ENCODE data around the gene CER1. TPM values are rescaled to one million over a fixed set of nuclear protein-coding genes. Genes with fewer than 3 reads are reported as not detected.

Gene CER1
- total and polyA plus RNA-seq, 9 of the 15 experiments (the other 6 are each of a cell fraction or from before 2014, with no cell fraction given) = not detected

DNA sequence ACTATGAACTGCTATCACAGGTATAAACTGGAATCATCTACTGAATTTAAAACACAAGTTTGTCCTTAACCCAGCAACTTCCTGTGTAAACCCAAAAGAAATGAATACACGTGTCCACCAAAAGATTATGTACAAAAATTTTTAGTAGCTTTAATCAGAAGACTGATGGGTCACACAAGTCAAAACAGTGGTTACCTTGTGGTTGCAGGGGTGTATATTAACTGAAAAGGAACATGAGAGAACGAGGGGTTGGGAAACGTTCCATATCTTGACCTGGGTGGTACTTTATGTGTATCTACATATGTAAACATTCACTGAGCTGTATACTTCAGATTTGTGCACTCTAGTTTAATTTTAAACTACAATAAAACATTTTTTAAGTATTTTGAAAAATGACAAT is 47.9 kb downstream of the CER1 start:
- DNase-seq (ENCODE audit: extremely low read depth in 1 of 4, low spot score in 3 of 4) = no peak
- no peak overlapping the region for H3K9ac ChIP-seq (ENCODE audit: insufficient read depth in 1 of 2, low read depth in 2 of 2, low read length in 2 of 2)
- POLR2A ChIA-PET = no interaction called here
- no peaks in the 10 kb centered on the region for H3K4me1 ChIP-seq (replicated peaks in 1 of 2; ENCODE audit: control insufficient read depth in 2 of 2, insufficient read depth in 2 of 2, low read length in 2 of 2)
- H3K9me1 ChIP-seq (ENCODE audit: control insufficient read depth, insufficient read depth, low read length) = no peaks in the 10 kb centered on the region
- no TSS peak for BruUV-seq (replicated peaks)
- no peak overlapping the region for H3K4me2 ChIP-seq (ENCODE audit: insufficient read depth, low read length)
- in situ Hi-C loops (cut with MboI) = loop anchor here (25.0 kb wide), 1 partner anchor 463 kb away; no protein-coding TSS in a partner anchor
- TF ChIP-seq CBX5 (IDR thresholded peaks at IDR 0.05; ENCODE audit: borderline replicate concordance, low read depth) (no peak), FUS (optimal IDR thresholded peaks at IDR 0.05; ENCODE audit: low read depth, low read length) (no peak), SIN3B (IDR thresholded peaks at IDR 0.05; ENCODE audit: low read depth) (no peak), FOXM1 (IDR thresholded peaks at IDR 0.05; ENCODE audit: low read depth) (no peak), FOXM1 (CRISPR knock-in tag; IDR thresholded peaks at IDR 0.05; ENCODE audit: low read depth) (no peak), ZNF282 (CRISPR knock-in tag; IDR thresholded peaks at IDR 0.05) (no peak), NBN (IDR thresholded peaks at IDR 0.05; ENCODE audit: low read depth) (no peak), MBD2 (IDR thresholded peaks at IDR 0.05; ENCODE audit: borderline replicate concordance, low read depth) (no peak), OTX1 (CRISPR knock-in tag; IDR thresholded peaks at IDR 0.05) (no peak), ZNF584 (CRISPR knock-in tag; IDR thresholded peaks at IDR 0.05; ENCODE audit: low read depth) (no peak), PTBP1 (IDR thresholded peaks at IDR 0.05; ENCODE audit: low read depth, low read length) (no peak), EP300 (IDR thresholded peaks at IDR 0.05; ENCODE audit: low read length) (no peak)
- TF ChIP-seq, protein P1, sequence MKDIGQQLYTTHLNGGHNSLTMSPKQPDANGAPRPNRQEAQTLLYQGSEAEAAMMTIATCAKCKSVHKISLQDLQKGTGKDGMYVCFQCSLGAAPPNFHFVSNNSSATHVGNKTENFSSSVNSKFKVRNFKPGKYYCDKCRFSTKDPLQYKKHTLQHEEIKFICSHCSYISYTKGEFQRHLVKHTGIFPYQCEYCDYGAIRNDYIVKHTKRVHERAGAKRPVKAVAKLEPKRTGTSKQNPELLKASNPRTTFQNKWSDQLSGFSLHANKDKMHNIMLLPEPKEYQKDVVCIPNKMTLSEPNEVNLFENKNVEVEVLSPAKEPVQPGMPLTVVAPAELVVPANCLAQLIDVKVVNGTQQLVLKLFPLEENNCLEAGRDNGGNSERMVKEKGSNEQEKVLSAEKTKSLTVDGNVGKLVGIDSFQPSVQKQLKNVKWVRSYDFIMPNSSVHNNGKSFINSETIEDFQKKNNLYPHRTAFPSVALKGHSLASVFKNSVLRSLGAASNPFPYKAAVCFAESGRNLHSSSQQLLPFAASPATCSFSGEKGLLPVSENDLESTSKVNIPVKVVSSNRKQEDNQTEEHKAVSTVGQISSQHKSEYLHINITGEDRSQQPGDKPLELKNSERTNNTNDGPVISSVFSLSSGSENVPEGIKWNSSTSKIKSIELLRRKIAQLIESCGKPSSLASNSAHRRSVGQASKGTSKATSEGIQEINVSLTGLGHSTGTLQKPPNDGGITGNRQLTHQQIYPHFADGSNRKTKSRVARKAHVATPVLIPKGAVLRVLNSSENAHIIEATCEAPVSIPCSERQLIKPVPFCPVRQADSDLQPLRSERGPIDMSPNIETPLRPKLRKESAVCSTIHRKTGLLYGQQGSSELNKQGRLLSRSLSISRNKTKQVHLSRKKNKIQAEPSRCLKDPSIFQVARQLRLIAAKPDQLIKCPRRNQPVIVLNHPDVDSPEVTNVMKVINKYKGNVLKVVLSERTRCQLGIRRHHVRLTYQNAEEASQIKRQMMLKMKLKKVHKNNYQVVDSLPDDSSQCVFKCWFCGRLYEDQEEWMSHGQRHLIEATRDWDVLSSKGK (CRISPR knock-in tag; IDR thresholded peaks at IDR 0.05) = no peak
- TF ChIP-seq, protein P2, sequence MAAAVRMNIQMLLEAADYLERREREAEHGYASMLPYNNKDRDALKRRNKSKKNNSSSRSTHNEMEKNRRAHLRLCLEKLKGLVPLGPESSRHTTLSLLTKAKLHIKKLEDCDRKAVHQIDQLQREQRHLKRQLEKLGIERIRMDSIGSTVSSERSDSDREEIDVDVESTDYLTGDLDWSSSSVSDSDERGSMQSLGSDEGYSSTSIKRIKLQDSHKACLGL (CRISPR knock-in tag; IDR thresholded peaks at IDR 0.05; ENCODE audit: borderline replicate concordance, poor library complexity, severe bottlenecking) = no peak
- TF ChIP-seq, protein P3, sequence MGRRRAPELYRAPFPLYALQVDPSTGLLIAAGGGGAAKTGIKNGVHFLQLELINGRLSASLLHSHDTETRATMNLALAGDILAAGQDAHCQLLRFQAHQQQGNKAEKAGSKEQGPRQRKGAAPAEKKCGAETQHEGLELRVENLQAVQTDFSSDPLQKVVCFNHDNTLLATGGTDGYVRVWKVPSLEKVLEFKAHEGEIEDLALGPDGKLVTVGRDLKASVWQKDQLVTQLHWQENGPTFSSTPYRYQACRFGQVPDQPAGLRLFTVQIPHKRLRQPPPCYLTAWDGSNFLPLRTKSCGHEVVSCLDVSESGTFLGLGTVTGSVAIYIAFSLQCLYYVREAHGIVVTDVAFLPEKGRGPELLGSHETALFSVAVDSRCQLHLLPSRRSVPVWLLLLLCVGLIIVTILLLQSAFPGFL (CRISPR knock-in tag; IDR thresholded peaks at IDR 0.05) = no peak
- H3K4me3 ChIP-seq = no peak overlapping the region
- no peaks in the 10 kb centered on the region for H3K36me3 ChIP-seq (ENCODE audit: control insufficient read depth, insufficient read depth, low read length)
- H3K27me3 ChIP-seq (ENCODE audit: control insufficient read depth in 2 of 2, insufficient read depth in 2 of 2, low read length in 2 of 2) = no peaks in the 10 kb centered on the region
- WGBS (ENCODE audit: insufficient coverage, low coverage, missing lambda C conversion rate) = 8% methylated on average over 3 of the region's 3 CpGs
- no peak overlapping the region for H3K27ac ChIP-seq (ENCODE audit: extremely low read depth, low read depth, low read length)
- H3K9me3 ChIP-seq (replicated peaks; ENCODE audit: control insufficient read depth, insufficient read depth, low read depth, low read length) = no peaks in the 10 kb centered on the region
- H3K79me2 ChIP-seq (ENCODE audit: control insufficient read depth, insufficient read depth, low read length) = no peaks in the 10 kb centered on the region
- FAIRE-seq = no peak
- intact Hi-C loops (cut with micrococcal nuclease) = no loop called here
- CTCF ChIA-PET (ENCODE audit: low intra/inter-chr PET ratio) = no interaction called here
- H2AFZ ChIP-seq (ENCODE audit: low read depth, low read length) = no peak overlapping the region
- H4K20me1 ChIP-seq (replicated peaks; ENCODE audit: control insufficient read depth, insufficient read depth, low read length) = no peaks in the 10 kb centered on the region
- no peak for ATAC-seq

Data from K562 (cell line).